GM19438 (cell line): ENCODE measurements around the gene TSPAN18.

Experiments
- ATAC-seq: cut with Tn5 transposase; IDR thresholded peaks from one replicate; pipeline ENCODE4 v1.9.1; 2021; ENCODE audit warnings: low read depth; ENCODE audit not compliant: unreplicated experiment

Gene TSPAN18

DNA sequence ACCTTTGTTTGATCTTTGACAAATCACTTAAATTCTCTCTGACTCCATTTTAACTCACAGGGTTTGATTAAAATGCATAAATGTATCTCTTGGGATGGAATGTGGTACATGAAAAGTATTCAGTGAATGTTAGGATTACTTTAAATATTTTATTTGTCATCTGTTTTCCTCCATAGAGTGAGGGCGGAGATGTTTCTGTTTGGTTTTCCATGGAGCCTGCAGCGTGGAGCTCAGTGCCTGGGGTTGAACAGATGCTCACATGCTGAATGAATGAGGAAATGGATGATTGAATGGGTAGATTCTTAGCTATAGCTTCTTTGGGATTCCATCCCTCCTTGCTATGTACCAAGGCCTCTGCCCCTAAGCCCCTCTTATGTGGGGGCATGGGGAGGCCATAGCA lies 10.0 kb downstream of the TSPAN18 start:
- ATAC-seq: no peak

GRCh38 chr11:44737245-44738085 lies 10.7 kb downstream of the TSPAN18 start:
- ATAC-seq: no peak

GRCh38 chr11:44738791-44739190 lies 12.0 kb downstream of the TSPAN18 start:
- no peak for ATAC-seq

- ATAC-seq: no peak
These were observed 14.2 kb downstream of the TSPAN18 start for GRCh38 chr11:44740967-44741366.

DNA sequence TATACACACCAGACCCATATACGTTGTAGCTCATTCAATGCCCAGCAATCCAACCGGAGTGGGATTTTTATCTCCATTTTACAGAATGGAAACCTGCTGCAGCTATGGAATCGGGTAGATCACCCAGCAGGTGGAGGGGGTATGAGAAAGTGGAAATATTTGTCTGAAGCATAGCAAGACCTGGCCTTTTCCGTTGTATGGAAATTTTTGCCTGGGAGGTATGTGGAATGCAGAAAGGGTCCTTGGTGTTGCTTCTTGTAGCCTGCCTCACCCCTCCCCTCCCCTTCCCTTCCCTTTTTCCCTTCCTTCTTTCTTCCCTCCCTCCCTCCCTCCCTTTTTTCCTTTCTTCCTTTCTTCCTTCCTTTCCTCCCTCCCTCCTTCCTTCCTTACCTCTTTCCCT lies 15.2 kb downstream of the TSPAN18 start:
- no peak for ATAC-seq

DNA sequence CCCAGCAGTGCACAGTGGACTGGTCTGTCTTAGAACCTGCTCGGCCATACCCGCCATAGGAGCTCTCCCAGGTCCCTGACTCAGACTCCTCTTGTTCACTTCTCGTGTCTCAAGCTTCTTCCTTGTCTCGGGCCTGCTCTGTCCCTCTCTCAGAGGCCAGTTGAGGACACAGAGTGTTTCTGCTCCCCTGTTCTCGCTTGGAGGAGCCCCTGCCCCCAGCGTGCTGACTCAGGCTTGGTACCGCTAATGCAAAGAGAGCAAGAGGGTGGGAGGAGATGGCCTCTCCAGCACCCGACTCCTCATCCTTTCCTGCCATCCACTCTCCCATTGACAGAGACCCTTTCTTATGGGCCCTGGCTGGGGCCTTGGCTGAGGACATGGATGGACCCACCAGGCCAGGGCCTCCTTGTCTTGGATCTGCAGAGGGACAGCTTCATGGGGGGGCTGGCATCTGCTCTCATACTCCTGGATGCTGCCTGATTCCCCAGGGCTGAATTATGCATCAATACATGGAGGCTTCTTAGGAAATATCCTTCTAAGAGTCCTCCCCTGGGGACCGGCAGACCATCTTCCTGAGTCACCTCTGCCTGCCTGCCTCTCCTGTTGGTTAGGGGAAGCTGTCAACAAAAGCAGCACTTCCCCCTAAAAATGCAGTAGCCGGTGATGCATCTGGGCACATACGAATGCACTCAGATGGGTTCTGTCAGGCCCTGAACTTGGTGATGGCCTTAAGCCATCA lies 15.9 kb downstream of the TSPAN18 start:
- no peak for ATAC-seq

DNA sequence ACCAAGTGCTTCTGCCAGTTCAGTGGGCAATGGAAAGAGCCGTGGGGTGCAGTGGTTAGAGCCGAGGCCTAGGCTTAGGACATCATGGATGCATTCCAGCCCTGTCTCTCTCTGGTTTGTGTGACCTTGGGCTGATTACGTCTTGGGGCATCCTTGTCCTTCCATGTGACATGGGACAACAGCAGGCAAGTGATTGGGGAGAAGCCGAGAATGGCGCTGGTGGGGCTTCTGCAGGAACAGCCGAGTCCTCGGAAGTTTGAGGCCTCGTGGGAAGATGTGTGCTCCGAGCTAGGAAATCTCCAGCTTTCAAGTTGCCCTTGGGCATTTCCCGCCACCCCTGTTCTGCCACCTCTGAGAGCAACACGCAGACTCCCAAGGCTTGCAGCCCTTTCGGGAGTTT lies 16.6 kb downstream of the TSPAN18 start:
- ATAC-seq: no peak

- no peak for ATAC-seq
These were observed 17.3 kb downstream of the TSPAN18 start for GRCh38 chr11:44743959-44744557.

- ATAC-seq: no peak
These were observed 20.1 kb downstream of the TSPAN18 start for GRCh38 chr11:44746894-44747293.

- ATAC-seq: no peak
These were observed 20.6 kb downstream of the TSPAN18 start for GRCh38 chr11:44747316-44747715.

DNA sequence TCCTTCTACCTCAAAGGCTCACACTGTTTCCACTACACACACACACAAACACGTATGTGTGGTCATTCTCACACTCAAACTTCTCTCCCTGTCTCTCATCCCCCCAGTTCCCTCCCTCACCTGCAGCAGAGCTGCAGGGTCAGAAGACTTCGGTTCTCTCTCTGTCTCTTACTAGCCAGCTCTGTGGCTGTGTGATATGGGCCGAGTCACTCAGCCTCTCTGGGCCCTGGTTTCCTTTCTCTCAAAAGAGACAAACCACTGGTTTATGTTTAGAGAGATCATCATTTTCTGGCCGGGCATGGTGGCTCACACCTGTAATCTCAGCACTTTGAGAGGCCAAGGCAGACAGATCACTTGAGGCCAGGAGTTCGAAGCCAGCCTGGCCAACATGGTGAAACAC lies 21.1 kb downstream of the TSPAN18 start:
- no peak for ATAC-seq

- no peak for ATAC-seq
These were observed 21.8 kb downstream of the TSPAN18 start for GRCh38 chr11:44748606-44749005.

- ATAC-seq: no peak
These were observed 22.4 kb downstream of the TSPAN18 start for GRCh38 chr11:44749189-44749588.

GRCh38 chr11:44750551-44751465 lies 24.0 kb downstream of the TSPAN18 start:
- no peak for ATAC-seq

- no peak for ATAC-seq
These were observed 25.5 kb downstream of the TSPAN18 start for GRCh38 chr11:44752300-44752699.

DNA sequence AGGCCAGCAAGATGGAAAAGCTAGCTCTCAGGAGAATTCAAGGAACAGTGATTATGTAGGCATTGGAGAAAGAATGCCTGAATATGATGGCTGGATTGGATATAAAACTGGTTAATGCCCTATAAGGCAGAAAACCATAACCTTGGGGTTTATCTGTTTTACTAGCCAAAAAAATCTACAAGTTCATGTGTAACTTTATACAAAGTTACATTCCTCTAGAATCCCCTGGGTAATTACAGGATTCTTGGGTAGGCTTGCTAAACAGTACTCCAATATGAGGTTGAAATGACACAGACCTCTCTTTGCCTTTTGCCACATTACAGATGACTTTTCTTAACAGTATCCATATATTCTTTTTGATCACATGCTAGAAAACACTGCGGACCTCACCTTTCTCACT lies 26.0 kb downstream of the TSPAN18 start:
- ATAC-seq: no peak

DNA sequence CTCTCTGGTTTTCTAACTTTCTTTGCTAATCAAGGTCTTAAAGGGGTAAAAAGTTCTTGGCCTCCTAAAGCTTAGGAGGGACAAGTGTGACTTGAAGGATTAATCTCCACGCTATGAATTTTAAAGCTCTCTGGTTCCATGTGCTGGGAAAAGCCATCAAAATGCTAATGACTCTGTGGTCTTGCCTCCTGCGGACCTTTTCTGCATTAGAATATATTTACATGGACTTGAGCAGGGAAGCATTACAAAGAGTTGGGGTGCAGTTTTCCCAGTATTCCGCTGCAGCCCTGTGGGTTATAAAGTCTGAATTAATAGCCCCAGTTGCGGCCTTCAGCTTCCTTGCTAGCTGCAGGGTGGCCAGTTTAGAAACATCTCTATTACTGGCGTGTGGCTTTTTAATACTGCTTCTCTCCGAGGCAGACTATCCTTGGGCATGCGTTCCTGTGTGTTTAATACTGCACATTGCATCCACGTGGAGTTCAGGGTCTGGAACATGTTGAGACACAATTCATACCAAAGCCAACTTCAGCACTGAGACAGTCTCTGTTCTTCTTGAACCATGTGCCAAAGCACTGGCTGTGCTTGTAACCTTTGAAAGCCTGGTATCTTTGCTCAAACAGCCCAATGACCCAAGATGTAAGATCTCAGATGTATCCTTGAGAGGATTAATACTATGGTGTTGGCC lies 27.3 kb downstream of the TSPAN18 start:
- ATAC-seq: no peak

DNA sequence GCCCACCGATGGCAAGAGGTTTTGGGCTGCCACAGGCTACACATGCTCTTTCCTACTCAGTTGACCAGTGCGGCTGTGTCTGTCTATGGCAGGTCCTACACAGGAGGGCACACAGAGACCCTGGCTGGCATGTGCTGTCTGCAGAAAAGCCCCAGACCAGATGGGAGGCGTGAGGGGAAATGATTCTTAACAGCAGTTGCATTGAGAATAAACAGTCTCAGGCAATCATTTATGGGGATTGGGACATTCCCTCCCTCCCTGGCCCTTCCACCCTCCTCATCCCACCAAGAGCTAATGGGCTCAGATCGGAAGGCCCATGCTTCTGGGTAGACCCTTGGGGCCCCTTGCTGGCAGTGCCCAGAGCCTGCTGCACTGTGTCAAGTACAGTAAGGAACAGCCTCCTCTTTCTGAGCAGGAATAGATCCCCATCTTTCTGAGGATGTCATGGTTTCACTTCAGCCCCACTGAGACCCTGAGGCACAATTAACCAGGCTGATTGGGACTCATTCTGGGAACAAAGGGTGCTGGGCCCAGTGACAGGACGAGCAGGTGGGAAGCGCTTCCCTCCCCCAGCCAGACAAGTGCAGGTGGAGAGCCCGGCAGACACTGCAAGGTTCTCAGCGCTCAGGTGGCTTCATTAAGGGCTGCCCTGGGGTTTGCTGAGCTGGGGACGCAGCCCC lies 28.3 kb downstream of the TSPAN18 start:
- ATAC-seq: no peak
